IMR-90 (cell line): ENCODE data around the gene FES. TPM values are rescaled to one million over a fixed set of nuclear protein-coding genes. Genes with fewer than 3 reads are reported as not detected.

ENCODE experiments used
- ATAC-seq: fragments of 200-7000 bp; cut with Tn5 transposase; 2 replicates; pipeline ENCODE4 v1.9.1; 2020; ENCODE audit warnings: low read depth, mild to moderate bottlenecking, moderate library complexity
- BruUV-seq: library from RNA; stranded (reverse); fragments of 400-500 nt; replicated peaks from 2 replicates; lab custom pipeline; 2021; lab: Mats Ljungman, UMichigan
- CTCF ChIA-PET: fragments of 300-600 bp; formaldehyde crosslinking; extraction: SDS; loops from one replicate; lab custom pipeline; 2021; ENCODE audit warnings: antibody characterized with exemption; lab: Yijun Ruan, JAX
- POLR2A ChIA-PET: fragments of 300-600 bp; sonication (Branson Sonifier 250); formaldehyde crosslinking; loops from one replicate; lab custom pipeline; 2022; ENCODE audit warnings: antibody characterized with exemption; ENCODE audit not compliant: unreplicated experiment; lab: Charles Lee
- DNase-seq: peaks from one replicate; pipeline ENCODE4 v3.0.0; 2013
- H2AFZ ChIP-seq: replicated peaks from 2 replicates; pipeline ENCODE3; 2013; ENCODE audit warnings: low read length, mild to moderate bottlenecking; ENCODE audit not compliant: poor library complexity
- H2AK5ac ChIP-seq: 2 replicates; pipeline ENCODE4 v1.6.1; 2013; ENCODE audit warnings: low read depth, low read length, inconsistent platforms
- H2AK9ac ChIP-seq: replicated peaks from 2 replicates; pipeline ENCODE3; 2013; ENCODE audit warnings: mild to moderate bottlenecking, low read depth, low read length, moderate library complexity; ENCODE audit not compliant: poor library complexity
- H2BK120ac ChIP-seq: 2 replicates; pipeline ENCODE4 v1.6.1; 2013; ENCODE audit warnings: low read depth, low read length, inconsistent platforms
- H2BK15ac ChIP-seq: 3 replicates; pipeline ENCODE4 v1.6.1; 2013; ENCODE audit warnings: low read depth, low read length, inconsistent platforms
- H2BK20ac ChIP-seq: 2 replicates; pipeline ENCODE4 v1.6.1; 2013; ENCODE audit warnings: low read depth, mild to moderate bottlenecking, inconsistent platforms, low read length, moderate library complexity
- H2BK5ac ChIP-seq: 2 replicates; pipeline ENCODE4 v1.6.1; 2013; ENCODE audit warnings: mild to moderate bottlenecking, low read depth, low read length, inconsistent platforms; ENCODE audit not compliant: poor library complexity, severe bottlenecking
- H3K14ac ChIP-seq: replicated peaks from 2 replicates; pipeline ENCODE4 v1.6.1; 2013; ENCODE audit warnings: low read depth, low read length, inconsistent platforms
- H3K18ac ChIP-seq: 2 replicates; pipeline ENCODE4 v1.6.1; 2013; ENCODE audit warnings: low read depth, low read length, control low read depth
- H3K23ac ChIP-seq: 2 replicates; pipeline ENCODE4 v1.6.1; 2013; ENCODE audit warnings: low read depth, low read length, inconsistent platforms
- H3K27ac ChIP-seq: 2 replicates; pipeline ENCODE4 v1.5.1; 2013; ENCODE audit warnings: mild to moderate bottlenecking, control low read depth, low read length; ENCODE audit not compliant: insufficient read depth
- H3K27me3 ChIP-seq: 2 replicates; pipeline ENCODE4 v1.6.1; 2013; ENCODE audit warnings: low read length; ENCODE audit not compliant: control insufficient read depth, insufficient read depth
- H3K36me3 ChIP-seq: 2 replicates; pipeline ENCODE4 v1.6.1; 2013; ENCODE audit warnings: low read length, mixed read lengths; ENCODE audit not compliant: control insufficient read depth, insufficient read depth
- H3K4ac ChIP-seq: 2 replicates; pipeline ENCODE4 v1.6.1; 2013; ENCODE audit warnings: low read depth, low read length, inconsistent platforms
- H3K4me1 ChIP-seq: 2 replicates; pipeline ENCODE4 v1.6.1; 2013; ENCODE audit warnings: low read length, mixed read lengths; ENCODE audit not compliant: control insufficient read depth, insufficient read depth
- H3K4me2 ChIP-seq: 2 replicates; pipeline ENCODE4 v1.6.1; 2013; ENCODE audit warnings: low read depth, mild to moderate bottlenecking, control low read depth, low read length, moderate library complexity
- H3K4me3 ChIP-seq: 2 replicates; pipeline ENCODE4 v1.5.1; 2013; ENCODE audit warnings: low read depth, mild to moderate bottlenecking, control low read depth, low read length, moderate library complexity; ENCODE audit not compliant: insufficient read depth
- H3K56ac ChIP-seq: 2 replicates; pipeline ENCODE4 v1.6.1; 2013; ENCODE audit warnings: low read length, inconsistent platforms; ENCODE audit not compliant: insufficient read depth; ENCODE audit errors: extremely low read depth
- H3K79me1 ChIP-seq, 2 experiments: 2 replicates each; pipeline ENCODE4 v1.6.1; 2013; ENCODE audit warnings: low read length in 2 of 2, inconsistent platforms in 1 of 2, low read depth in 1 of 2
- H3K9ac ChIP-seq: 2 replicates; pipeline ENCODE4 v1.6.1; 2013; ENCODE audit warnings: low read depth, low read length, control low read depth
- H3K9me1 ChIP-seq: 2 replicates; pipeline ENCODE4 v1.6.1; 2013; ENCODE audit warnings: low read length, inconsistent platforms; ENCODE audit not compliant: insufficient read depth
- H3K9me3 ChIP-seq: 2 replicates; pipeline ENCODE4 v1.6.1; 2013; ENCODE audit warnings: low read length; ENCODE audit not compliant: control insufficient read depth, insufficient read depth
- H4K20me1 ChIP-seq: 2 replicates; pipeline ENCODE4 v1.6.1; 2013; ENCODE audit warnings: low read length, inconsistent platforms; ENCODE audit not compliant: insufficient read depth
- H4K5ac ChIP-seq: 2 replicates; pipeline ENCODE4 v1.6.1; 2013; ENCODE audit warnings: mild to moderate bottlenecking, low read depth, low read length, control low read depth
- H4K8ac ChIP-seq, 2 experiments: 2 replicates each; pipeline ENCODE4 v1.6.1; 2013; ENCODE audit warnings: low read depth in 2 of 2, low read length in 2 of 2, control low read depth in 1 of 2, inconsistent platforms in 1 of 2
- H4K91ac ChIP-seq: 2 replicates; pipeline ENCODE4 v1.6.1; 2013; ENCODE audit warnings: low read depth, low read length, inconsistent platforms; ENCODE audit not compliant: insufficient read depth
- BHLHE40 ChIP-seq: fragments of 150-350 bp; IDR thresholded peaks from 2 replicates; pipeline ENCODE4 v1.6.1; 2016; ENCODE audit warnings: mild to moderate bottlenecking, low read depth, low read length
- CEBPB ChIP-seq: IDR thresholded peaks from 2 replicates; pipeline ENCODE4 v1.6.1; 2012; ENCODE audit warnings: low read depth, low read length, improper control_type of control experiment
- CHD1 ChIP-seq: IDR thresholded peaks from 2 replicates; pipeline ENCODE4 v1.6.1; 2012; ENCODE audit warnings: low read depth, low read length, improper control_type of control experiment
- FOS ChIP-seq: fragments of 150-350 bp; IDR thresholded peaks from 2 replicates; pipeline ENCODE4 v1.6.1; 2016; ENCODE audit warnings: low read depth, low read length
- MAFK ChIP-seq: IDR thresholded peaks from 2 replicates; pipeline ENCODE4 v1.6.1; 2012; ENCODE audit warnings: low read depth, low read length, improper control_type of control experiment
- MAZ ChIP-seq: IDR thresholded peaks from 2 replicates; pipeline ENCODE4 v1.6.1; 2012; ENCODE audit warnings: low read depth, mild to moderate bottlenecking, low read length, improper control_type of control experiment, moderate library complexity, borderline replicate concordance
- MXI1 ChIP-seq: IDR thresholded peaks from 2 replicates; pipeline ENCODE4 v1.6.1; 2012; ENCODE audit warnings: low read depth, mild to moderate bottlenecking, low read length, moderate library complexity, borderline replicate concordance
- NFE2L2 ChIP-seq: fragments of 150-350 bp; IDR thresholded peaks from 2 replicates; pipeline ENCODE4 v1.6.1; 2016; ENCODE audit warnings: low read depth, mild to moderate bottlenecking, low read length
- POLR2A ChIP-seq: IDR thresholded peaks from 2 replicates; pipeline ENCODE4 v1.6.1; 2012; ENCODE audit warnings: mild to moderate bottlenecking, low read depth, low read length
- RAD21 ChIP-seq: IDR thresholded peaks from 2 replicates; pipeline ENCODE4 v1.6.1; 2012; ENCODE audit warnings: low read length, improper control_type of control experiment
- RCOR1 ChIP-seq: IDR thresholded peaks from 2 replicates; pipeline ENCODE4 v1.6.1; 2012; ENCODE audit warnings: mild to moderate bottlenecking, low read length, improper control_type of control experiment; ENCODE audit not compliant: insufficient replicate concordance
- RFX5 ChIP-seq: IDR thresholded peaks from 2 replicates; pipeline ENCODE4 v1.8.0; 2012; ENCODE audit warnings: low read depth, mild to moderate bottlenecking, low read length, moderate library complexity
- SMC3 ChIP-seq: fragments of 150-350 bp; IDR thresholded peaks from 2 replicates; pipeline ENCODE4 v1.6.1; 2016; ENCODE audit warnings: low read depth, mild to moderate bottlenecking, antibody characterized with exemption, low read length, moderate library complexity
- WGBS, 2 experiments: methylation state at CpG; one replicate each; pipeline versions ENCODE4 v1.1.5 to v1.1.7; 2013; ENCODE audit warnings: missing lambda C conversion rate in 2 of 2; ENCODE audit not compliant: insufficient read length in 1 of 2; ENCODE audit errors: extremely low coverage in 2 of 2; 5-methylcytosine and 5-hydroxymethylcytosine counted together
- dilution Hi-C: fragments of 300-500 bp; cut with HindIII; formaldehyde crosslinking; loops from one replicate; pipeline ENCODE4 v1.14.3; 2018; ENCODE audit warnings: low sequenced_read_pairs; ENCODE audit not compliant: unreplicated experiment
- in situ Hi-C: fragments of 300-500 bp; cut with MboI; formaldehyde crosslinking; loops from 3 replicates; pipeline ENCODE4 v1.14.3; 2019; ENCODE audit warnings: low sequenced_read_pairs, inconsistent platforms, mixed read lengths
- intact Hi-C: fragments of 100-400 bp; cut with micrococcal nuclease; formaldehyde crosslinking; loops from 2 replicates; pipeline ENCODE4 v1.10.0; 2022
- polyA plus RNA-seq, 3 experiments: library from polyadenylated mRNA; depleted of rRNA; stranded (reverse); fragments of >200 nt; gene quantifications; 2 replicates each; pipeline ENCODE4 v1.2.3, GENCODE V29; 2012; ENCODE audit warnings: low replicate concordance in 1 of 3
- total RNA-seq: library from RNA; depleted of rRNA; stranded (reverse); fragments of >200 nt; gene quantifications from 2 replicates; pipeline ENCODE4 v1.2.3, GENCODE V29; 2012
- TF ChIP-seq, protein P1 (sequence below): fragments of 150-350 bp; IDR thresholded peaks from 2 replicates; pipeline ENCODE4 v1.6.1; 2016; ENCODE audit warnings: low read depth, mild to moderate bottlenecking, low read length, moderate library complexity, borderline replicate concordance
- TF ChIP-seq, protein P2 (sequence below): fragments of 150-350 bp; IDR thresholded peaks from 2 replicates; pipeline ENCODE4 v1.6.1; 2017; ENCODE audit warnings: mild to moderate bottlenecking, antibody characterized with exemption, low read length, low read depth
- TF ChIP-seq, protein P3 (sequence below): conservative IDR thresholded peaks from 2 replicates; pipeline ENCODE4 v1.5.1; 2012; ENCODE audit warnings: mild to moderate bottlenecking, low read depth, low read length, improper control_type of control experiment

The FES gene
- total and polyA plus RNA-seq, 2 of the 4 experiments (the other 2 are of a cell fraction) = 10.5 to 11.7 TPM

DNA sequence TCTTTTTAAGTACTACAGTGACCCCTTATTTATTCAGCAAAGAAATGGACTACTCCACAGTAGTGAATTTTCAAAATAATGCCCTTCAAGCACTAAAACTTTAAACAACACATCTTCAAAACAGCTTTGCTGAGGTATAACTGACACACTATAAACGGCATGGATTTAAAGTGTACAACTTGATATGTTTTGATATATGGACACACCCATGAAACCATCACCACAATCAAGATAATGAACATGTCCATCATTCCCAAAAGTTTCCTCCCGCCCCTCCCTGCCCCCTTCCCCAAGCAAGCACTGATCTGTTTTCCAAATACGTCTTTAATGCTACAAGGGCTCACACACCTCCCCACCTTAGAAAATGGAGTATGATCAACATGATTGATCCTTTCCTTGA, 17.5 kb upstream of the FES start:
- Histone ChIP-seq H3K14ac (no peak overlapping the region), H3K18ac (no peak overlapping the region), H3K27ac (no peak overlapping the region), H3K9me3 (no peaks in the 10 kb centered on the region), H3K27me3 (no peaks in the 10 kb centered on the region; the same call in 1 of the 2 replicates), H3K36me3 (no peaks in the 10 kb centered on the region), H3K23ac (no peak overlapping the region), H2BK15ac (no peak overlapping the region), H3K56ac (no peak overlapping the region), H4K8ac (no peak overlapping the region), H2BK120ac (no peak overlapping the region), H3K4me2 (no peak overlapping the region), H4K20me1 (no peaks in the 10 kb centered on the region), H3K9me1 (peaks cover 8% of the 10 kb centered on the region), H3K4me1 (peaks cover 13% of the 10 kb centered on the region), H3K4me3 (no peak overlapping the region), H2AFZ (no peak overlapping the region), H3K79me1 (peaks cover 5 to 17% of the 10 kb centered on the region in 2 experiments; a peak in 2 of 4 replicates), H2BK20ac (0 out of 2 replicates have a peak overlapping the region, but pooled peaks have one; percentile 14), H2BK5ac (no peak overlapping the region), H2AK5ac (peak overlapping the region; percentile 30; the same call in 1 of the 2 replicates), H3K9ac (no peak overlapping the region), H2AK9ac (peak overlapping the region; percentile 34), H3K4ac (no peak overlapping the region), H4K91ac (no peak overlapping the region), H4K5ac (no peak overlapping the region)
- no TSS peak for BruUV-seq
- dilution Hi-C loops (no loop called here), in situ Hi-C loops (no loop called here), intact Hi-C loops (no loop called here)
- DNase-seq (no peak), ATAC-seq (no peak)
- CTCF ChIA-PET = interaction anchor here (0.6 kb wide), 1 partner anchor 32 kb away, joined by 3 read pairs; no protein-coding TSS in a partner anchor
- no peak for TF ChIP-seq CEBPB
- no peak for TF ChIP-seq RCOR1
- no peak for TF ChIP-seq RFX5
- TF ChIP-seq, protein P1, sequence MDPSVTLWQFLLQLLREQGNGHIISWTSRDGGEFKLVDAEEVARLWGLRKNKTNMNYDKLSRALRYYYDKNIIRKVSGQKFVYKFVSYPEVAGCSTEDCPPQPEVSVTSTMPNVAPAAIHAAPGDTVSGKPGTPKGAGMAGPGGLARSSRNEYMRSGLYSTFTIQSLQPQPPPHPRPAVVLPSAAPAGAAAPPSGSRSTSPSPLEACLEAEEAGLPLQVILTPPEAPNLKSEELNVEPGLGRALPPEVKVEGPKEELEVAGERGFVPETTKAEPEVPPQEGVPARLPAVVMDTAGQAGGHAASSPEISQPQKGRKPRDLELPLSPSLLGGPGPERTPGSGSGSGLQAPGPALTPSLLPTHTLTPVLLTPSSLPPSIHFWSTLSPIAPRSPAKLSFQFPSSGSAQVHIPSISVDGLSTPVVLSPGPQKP = no peak
- TF ChIP-seq, protein P2, sequence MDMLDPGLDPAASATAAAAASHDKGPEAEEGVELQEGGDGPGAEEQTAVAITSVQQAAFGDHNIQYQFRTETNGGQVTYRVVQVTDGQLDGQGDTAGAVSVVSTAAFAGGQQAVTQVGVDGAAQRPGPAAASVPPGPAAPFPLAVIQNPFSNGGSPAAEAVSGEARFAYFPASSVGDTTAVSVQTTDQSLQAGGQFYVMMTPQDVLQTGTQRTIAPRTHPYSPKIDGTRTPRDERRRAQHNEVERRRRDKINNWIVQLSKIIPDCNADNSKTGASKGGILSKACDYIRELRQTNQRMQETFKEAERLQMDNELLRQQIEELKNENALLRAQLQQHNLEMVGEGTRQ = no peak
- TF ChIP-seq, protein P3, sequence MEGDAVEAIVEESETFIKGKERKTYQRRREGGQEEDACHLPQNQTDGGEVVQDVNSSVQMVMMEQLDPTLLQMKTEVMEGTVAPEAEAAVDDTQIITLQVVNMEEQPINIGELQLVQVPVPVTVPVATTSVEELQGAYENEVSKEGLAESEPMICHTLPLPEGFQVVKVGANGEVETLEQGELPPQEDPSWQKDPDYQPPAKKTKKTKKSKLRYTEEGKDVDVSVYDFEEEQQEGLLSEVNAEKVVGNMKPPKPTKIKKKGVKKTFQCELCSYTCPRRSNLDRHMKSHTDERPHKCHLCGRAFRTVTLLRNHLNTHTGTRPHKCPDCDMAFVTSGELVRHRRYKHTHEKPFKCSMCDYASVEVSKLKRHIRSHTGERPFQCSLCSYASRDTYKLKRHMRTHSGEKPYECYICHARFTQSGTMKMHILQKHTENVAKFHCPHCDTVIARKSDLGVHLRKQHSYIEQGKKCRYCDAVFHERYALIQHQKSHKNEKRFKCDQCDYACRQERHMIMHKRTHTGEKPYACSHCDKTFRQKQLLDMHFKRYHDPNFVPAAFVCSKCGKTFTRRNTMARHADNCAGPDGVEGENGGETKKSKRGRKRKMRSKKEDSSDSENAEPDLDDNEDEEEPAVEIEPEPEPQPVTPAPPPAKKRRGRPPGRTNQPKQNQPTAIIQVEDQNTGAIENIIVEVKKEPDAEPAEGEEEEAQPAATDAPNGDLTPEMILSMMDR = no peak
- TF ChIP-seq FOS = no peak
- no peak for TF ChIP-seq MAZ
- TF ChIP-seq CHD1 = no peak
- no peak for TF ChIP-seq SMC3
- no peak for TF ChIP-seq POLR2A
- TF ChIP-seq BHLHE40 = no peak
- TF ChIP-seq MAFK = no peak
- TF ChIP-seq MXI1 = no peak
- TF ChIP-seq RAD21 = no peak
- TF ChIP-seq NFE2L2 = no peak
- WGBS, 2 experiments = no CpG with 5 or more reads among the region's 3 CpGs
- POLR2A ChIA-PET = no interaction called here
